Heart right ventricle (tissue), 16 donors: ENCODE data around the gene ARPC4. TPM values are rescaled to one million over a fixed set of nuclear protein-coding genes. Genes with fewer than 3 reads are reported as not detected.

ENCODE experiments used
- ATAC-seq, 8 donors: fragments of 200-7000 bp; cut with Tn5 transposase; one replicate each; pipeline ENCODE4 v1.9.1; 2020; ENCODE audit warnings: mild to moderate bottlenecking in 8 of 8, moderate library complexity in 8 of 8, moderate number of reproducible peaks in 1 of 8
- DNase-seq, 2 donors: peaks; one replicate each; pipeline ENCODE4 v3.0.0-alpha.2; 2020
- H3K27ac ChIP-seq, 10 donors: fragments of 200-600 bp; sonication (generic) in 2 of 10; one replicate each; pipeline versions ENCODE4 v1.5.0 to v1.8.0; 2020 to 2022; ENCODE audit warnings: mild to moderate bottlenecking in 3 of 10
- H3K27me3 ChIP-seq, 7 donors: fragments of 200-600 bp; one replicate each; pipeline ENCODE4 v1.8.0; 2021 to 2022; ENCODE audit warnings: mild to moderate bottlenecking in 2 of 7
- H3K36me3 ChIP-seq, 9 donors: fragments of 200-600 bp; sonication (generic) in 1 of 9; one replicate each; pipeline versions ENCODE4 v1.5.0 to v1.8.0; 2020 to 2022; ENCODE audit warnings: mild to moderate bottlenecking in 2 of 9
- H3K4me1 ChIP-seq, 9 donors: fragments of 200-600 bp; sonication (generic) in 1 of 9; one replicate each; pipeline versions ENCODE4 v1.5.0 to v1.8.0; 2020 to 2022; ENCODE audit warnings: mild to moderate bottlenecking in 4 of 9
- H3K4me3 ChIP-seq, 10 donors: fragments of 200-600 bp; sonication (generic) in 2 of 10; one replicate each; pipeline versions ENCODE4 v1.5.0 to v1.8.0; 2020 to 2022; ENCODE audit warnings: mild to moderate bottlenecking in 7 of 10, moderate library complexity in 2 of 10
- H3K9me3 ChIP-seq, 11 donors: fragments of 200-600 bp in 10 of 11; sonication (generic) in 2 of 11; one replicate each; pipeline versions ENCODE4 v1.5.0 to v1.8.0; 2013 to 2022; ENCODE audit warnings: mild to moderate bottlenecking in 2 of 11, control low read depth in 1 of 11, moderate library complexity in 1 of 11
- WGBS, 2 donors: extraction: QIAGEN DNeasy Blood & Tissue Kit; methylation state at CpG; one replicate each; pipeline ENCODE4 v1.1.7; 2013; ENCODE audit warnings: inconsistent platforms in 1 of 2; 5-methylcytosine and 5-hydroxymethylcytosine counted together
- intact Hi-C, 10 donors: fragments of 100-400 bp; cut with DNase I; formaldehyde crosslinking; loops; one replicate each; pipeline versions ENCODE4 v1.11.1 to v1.14.2; 2022
- polyA plus RNA-seq, 2 donors: library from polyadenylated mRNA; stranded (reverse); fragments of 200-250 nt; gene quantifications; one replicate each; pipeline ENCODE4 v1.2.3, GENCODE V29; 2013
- total RNA-seq, 10 donors: library from RNA; stranded (reverse); fragmentation: NEBNext Ultra II Directional in 3 of 10; extraction: Animal tissue kit (Norgen Biotek cat#: 25700) in 3 of 10; gene quantifications; one replicate each; pipeline versions ENCODE4 v1.2.1 to v1.2.4, GENCODE V29; 2021 to 2023
- TF ChIP-seq, protein P1 (sequence below), 9 donors: fragments of 200-600 bp; sonication (generic) in 2 of 9; IDR thresholded peaks; one replicate each; pipeline versions ENCODE4 v1.5.0 to v1.8.0; 2021 to 2022; ENCODE audit warnings: antibody characterized with exemption in 9 of 9, mild to moderate bottlenecking in 5 of 9, moderate library complexity in 1 of 9
- donor health status: Arrhythmogenic right ventricular cardiomyopathy.
- donor health status: ischemic (EF 13 %, LVEDD 7.1; RV severe dilation, severe dysfunction).
- donor health status: healthy with polysubstance abuse.
- donor health status: DM: no; HTN: yes; CAD: no.
- donor health status: DM: no; HTN: no; CAD: no.
- donor health status: ischemic (EF 25% LVEDD 6.9; RV normal size, moderate dysfunction).
- donor health status: ischemic (EF 25% LVEDD 5.7; RV mildly dilated, moderate dysfunction).
- donor health status: healthy.
- donor health status: DM: yes; HTN: yes; CAD: no.
- donor health status: Ischemic cardiomyopathy.
- donor health status: ischemic (EF 35%, LVEDD 5.7; RV mildly dilated, moderate dysfunction).
- donor health status: nonischemic (EF 11% LVEDD 7.7; RV severe dilation, severe dysfunction).
- donor health status: DM: yes; HTN: yes; CAD: no.
- donor health status: PGD.
- donor health status: ischemic (EF 29% LVEDD 5.4; RV normal size, mild dysfunction).
- donor health status: nonischemic (EF 23%, LVEDD 6.1; RV moderate dilation, normal function).

ARPC4 gene
- total and polyA plus RNA-seq, 12 donors, result 27.9 to 111 (median 55.0) TPM

DNA sequence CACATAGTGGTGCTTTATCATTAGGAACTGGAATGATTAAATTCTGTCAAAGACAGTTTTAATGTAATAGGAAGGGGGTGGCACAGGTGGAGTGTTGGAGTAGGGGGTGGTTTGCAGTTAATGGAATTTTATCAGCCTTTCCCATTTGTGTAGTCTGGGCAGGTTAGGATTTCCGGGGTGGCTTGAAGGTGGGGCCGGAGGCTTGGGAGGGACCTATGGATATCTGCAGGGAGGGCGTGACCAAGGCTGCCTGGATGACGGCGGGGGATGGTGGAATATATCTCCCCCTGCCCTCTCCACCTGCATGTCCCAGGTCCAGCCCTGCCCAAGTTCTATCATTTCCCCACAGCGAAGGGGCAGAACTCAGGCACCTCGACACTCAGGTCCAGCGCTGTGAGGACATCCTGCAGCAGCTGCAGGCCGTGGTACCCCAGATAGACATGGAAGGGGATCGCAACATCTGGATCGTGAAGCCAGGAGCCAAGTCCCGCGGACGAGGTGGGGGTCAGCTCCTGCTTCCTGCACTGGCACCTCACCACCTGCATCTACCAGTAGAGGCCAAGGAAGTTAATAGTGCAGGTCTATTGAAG lies 32.7 kb downstream of the ARPC4 start:
- Histone ChIP-seq H3K27me3 (no peaks in the 10 kb centered on the region), H3K4me3 (no peak overlapping the region), H3K9me3 (no peaks in the 10 kb centered on the region), H3K4me1 (no peaks in the 10 kb centered on the region), H3K36me3 (peaks cover 0 to 57% (median 0%) of the 10 kb centered on the region in 9 donors), H3K27ac (no peak overlapping the region)
- WGBS, 2 donors, result 75 to 76% methylated on average over 14 of the region's 14 CpGs
- ATAC-seq, result no peak
- intact Hi-C loops, result no loop called here
- no peak for DNase-seq
- TF ChIP-seq, protein P1, sequence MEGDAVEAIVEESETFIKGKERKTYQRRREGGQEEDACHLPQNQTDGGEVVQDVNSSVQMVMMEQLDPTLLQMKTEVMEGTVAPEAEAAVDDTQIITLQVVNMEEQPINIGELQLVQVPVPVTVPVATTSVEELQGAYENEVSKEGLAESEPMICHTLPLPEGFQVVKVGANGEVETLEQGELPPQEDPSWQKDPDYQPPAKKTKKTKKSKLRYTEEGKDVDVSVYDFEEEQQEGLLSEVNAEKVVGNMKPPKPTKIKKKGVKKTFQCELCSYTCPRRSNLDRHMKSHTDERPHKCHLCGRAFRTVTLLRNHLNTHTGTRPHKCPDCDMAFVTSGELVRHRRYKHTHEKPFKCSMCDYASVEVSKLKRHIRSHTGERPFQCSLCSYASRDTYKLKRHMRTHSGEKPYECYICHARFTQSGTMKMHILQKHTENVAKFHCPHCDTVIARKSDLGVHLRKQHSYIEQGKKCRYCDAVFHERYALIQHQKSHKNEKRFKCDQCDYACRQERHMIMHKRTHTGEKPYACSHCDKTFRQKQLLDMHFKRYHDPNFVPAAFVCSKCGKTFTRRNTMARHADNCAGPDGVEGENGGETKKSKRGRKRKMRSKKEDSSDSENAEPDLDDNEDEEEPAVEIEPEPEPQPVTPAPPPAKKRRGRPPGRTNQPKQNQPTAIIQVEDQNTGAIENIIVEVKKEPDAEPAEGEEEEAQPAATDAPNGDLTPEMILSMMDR (IDR thresholded peaks at IDR 0.05), result no peak

DNA sequence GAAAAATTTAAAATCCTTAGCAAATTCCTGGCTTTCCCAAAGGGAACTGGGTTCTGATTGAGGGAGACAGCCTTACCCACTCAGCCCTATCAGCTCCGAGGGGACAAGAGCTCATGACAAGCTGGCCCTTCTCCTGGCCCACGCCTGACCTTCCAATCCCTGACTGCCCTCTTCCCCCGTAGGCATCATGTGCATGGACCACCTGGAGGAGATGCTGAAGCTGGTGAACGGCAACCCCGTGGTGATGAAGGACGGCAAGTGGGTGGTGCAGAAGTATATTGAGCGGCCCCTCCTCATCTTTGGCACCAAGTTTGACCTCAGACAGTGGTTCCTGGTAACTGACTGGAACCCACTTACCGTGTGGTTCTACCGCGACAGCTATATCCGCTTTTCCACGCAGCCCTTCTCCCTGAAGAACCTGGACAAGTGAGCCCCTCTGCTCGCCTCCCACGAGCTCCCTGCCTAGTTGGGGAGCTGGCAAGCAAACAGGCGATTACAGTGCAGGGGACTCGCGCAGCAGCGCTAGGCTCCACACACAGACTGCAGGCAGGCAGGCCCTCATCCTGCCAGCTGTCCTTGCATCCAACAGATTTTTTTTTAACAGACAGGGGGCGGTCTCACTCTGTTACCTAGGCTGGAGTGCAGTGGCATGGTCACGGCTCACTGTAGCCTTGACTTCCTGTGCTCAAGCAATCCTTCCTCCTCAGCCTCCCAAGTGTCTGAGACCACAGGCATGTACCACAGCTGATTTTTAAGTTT lies 34.1 kb downstream of the ARPC4 start:
- H3K27ac ChIP-seq, result no peak overlapping the region
- H3K9me3 ChIP-seq, result no peaks in the 10 kb centered on the region
- no peak for ATAC-seq
- H3K4me1 ChIP-seq, result no peaks in the 10 kb centered on the region
- H3K4me3 ChIP-seq, result no peak overlapping the region
- intact Hi-C loops, result no loop called here
- no peak for DNase-seq
- TF ChIP-seq, protein P1 (IDR thresholded peaks at IDR 0.05), result peak in 4 of 9 donors; percentile 8 to 26 (median 14)
- peaks cover 0 to 60% (median 3%) of the 10 kb centered on the region in 9 donors for H3K36me3 ChIP-seq
- no peaks in the 10 kb centered on the region for H3K27me3 ChIP-seq
- 80 to 81% methylated on average over 20 of the region's 20 CpGs for WGBS, 2 donors

- peaks cover 0 to 81% (median 15%) of the 10 kb centered on the region in 9 donors for H3K36me3 ChIP-seq
- TF ChIP-seq, protein P1 (IDR thresholded peaks at IDR 0.05), result no peak
- WGBS, 2 donors, result 95 to 97% methylated on average over 17 of the region's 17 CpGs
Observed at GRCh38 chr3:9828801-9829755, 36.2 kb downstream of the ARPC4 start.

DNA sequence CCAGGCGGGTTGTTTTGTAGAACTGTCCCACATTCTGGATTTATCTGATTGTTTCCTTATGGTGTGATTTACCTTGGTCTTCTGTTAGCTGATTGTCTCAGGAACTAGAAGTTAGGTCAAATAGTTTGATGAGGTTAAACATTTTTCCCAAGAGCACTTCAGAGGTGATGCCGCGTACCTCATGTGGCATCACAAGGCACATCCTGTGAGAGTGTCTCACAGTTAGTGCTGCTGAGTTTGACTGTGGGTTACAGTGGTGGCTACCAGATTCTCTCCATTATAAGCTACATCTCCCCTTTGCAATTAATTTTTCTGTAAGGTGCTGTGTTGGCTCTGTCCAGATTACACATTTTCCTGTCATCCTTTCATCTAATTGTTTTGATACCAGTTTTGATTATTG lies 38.4 kb downstream of the ARPC4 start:
- H3K27ac ChIP-seq, result no peak overlapping the region
- H3K4me1 ChIP-seq, result no peaks in the 10 kb centered on the region
- TF ChIP-seq, protein P1 (IDR thresholded peaks at IDR 0.05), result no peak
- H3K9me3 ChIP-seq, result no peaks in the 10 kb centered on the region
- DNase-seq (no peak), ATAC-seq (no peak)
- WGBS, 2 donors, result 97 to 99% methylated on average over 3 of the region's 3 CpGs
- H3K4me3 ChIP-seq, result no peak overlapping the region
- no peaks in the 10 kb centered on the region for H3K27me3 ChIP-seq
- intact Hi-C loops, result no loop called here
- peaks cover 0 to 97% (median 15%) of the 10 kb centered on the region in 9 donors for H3K36me3 ChIP-seq

More at GRCh38 chr3:9828801-9829755, 36.2 kb downstream of the ARPC4 start:
- Histone ChIP-seq H3K9me3 (no peaks in the 10 kb centered on the region), H3K27me3 (no peaks in the 10 kb centered on the region), H3K27ac (no peak overlapping the region), H3K4me3 (no peak overlapping the region), H3K4me1 (no peaks in the 10 kb centered on the region)
- intact Hi-C loops, result no loop called here
- ATAC-seq (no peak), DNase-seq (no peak)
